Common myeloid progenitor, CD34-positive (primary cell): ENCODE results near the gene TLCD3A.

ENCODE experiments used
- CTCF ChIA-PET: fragments of 350-600 bp; sonication (Branson Sonifier 250); formaldehyde crosslinking; loops from one replicate; lab custom pipeline; 2021; ENCODE audit warnings: antibody characterized with exemption; lab: Charles Lee
- POLR2A ChIA-PET: fragments of 350-600 bp; sonication (Branson Sonifier 250); formaldehyde crosslinking; loops from one replicate; lab custom pipeline; 2021; ENCODE audit warnings: antibody characterized with exemption; lab: Charles Lee
- DNase-seq, 3 donors: peaks; one replicate each; pipeline versions ENCODE4 v3.0.0 to v3.0.0-alpha.2; 2013
- H3K27ac ChIP-seq, 2 experiments: 1 replicate in 1 of 2; 2 replicates in 1 of 2; pipeline ENCODE4 v1.7.0; 2013; ENCODE audit warnings: inconsistent platforms in 2 of 2, low read length in 2 of 2, mild to moderate bottlenecking in 2 of 2, low read depth in 1 of 2, moderate library complexity in 1 of 2; ENCODE audit not compliant: severe bottlenecking in 2 of 2, insufficient read depth in 1 of 2, poor library complexity in 1 of 2
- H3K27me3 ChIP-seq, 5 experiments: replicated peaks in 2 of 5; 1 replicate in 3 of 5; 2 replicates in 2 of 5; pipeline versions ENCODE4 v1.6.1 to v1.7.0; 2013; ENCODE audit warnings: low read length in 4 of 5, mild to moderate bottlenecking in 2 of 5, moderate library complexity in 2 of 5, inconsistent platforms in 1 of 5; ENCODE audit not compliant: insufficient read depth in 5 of 5, control insufficient read depth in 4 of 5
- H3K36me3 ChIP-seq, 4 experiments: 1 replicate in 2 of 4; 2 replicates in 2 of 4; pipeline versions ENCODE4 v1.6.1 to v1.7.0; 2013; ENCODE audit warnings: low read length in 3 of 4, control low read depth in 1 of 4, mild to moderate bottlenecking in 1 of 4; ENCODE audit not compliant: control insufficient read depth in 4 of 4, insufficient read depth in 4 of 4
- H3K4me1 ChIP-seq, 4 experiments: 1 replicate in 3 of 4; 2 replicates in 1 of 4; pipeline versions ENCODE4 v1.6.1 to v1.7.1; 2013; ENCODE audit warnings: low read length in 3 of 4, mild to moderate bottlenecking in 3 of 4, control low read depth in 1 of 4, inconsistent platforms in 1 of 4, moderate library complexity in 1 of 4; ENCODE audit not compliant: control insufficient read depth in 4 of 4, insufficient read depth in 4 of 4; ENCODE audit errors: control extremely low read depth in 1 of 4
- H3K4me3 ChIP-seq, 7 experiments: 1 replicate in 4 of 7; 2 replicates in 3 of 7; pipeline versions ENCODE4 v1.5.1 to v1.7.0; 2013; ENCODE audit warnings: mild to moderate bottlenecking in 7 of 7, low read length in 6 of 7, moderate library complexity in 6 of 7, inconsistent platforms in 2 of 7, low read depth in 2 of 7, control low read depth in 1 of 7; ENCODE audit not compliant: insufficient read depth in 4 of 7, control insufficient read depth in 1 of 7; ENCODE audit errors: extremely low read depth in 1 of 7
- H3K9me3 ChIP-seq, 5 experiments: 1 replicate in 4 of 5; 2 replicates in 1 of 5; pipeline versions ENCODE4 v1.6.1 to v1.7.1; 2013; ENCODE audit warnings: low read length in 4 of 5, mild to moderate bottlenecking in 2 of 5, inconsistent platforms in 1 of 5, low read depth in 1 of 5, moderate library complexity in 1 of 5; ENCODE audit not compliant: control insufficient read depth in 4 of 5, insufficient read depth in 2 of 5; ENCODE audit errors: control extremely low read depth in 1 of 5
- WGBS: methylation state at CpG from one replicate; pipeline ENCODE4 v1.1.5; 2013; ENCODE audit not compliant: insufficient coverage; 5-methylcytosine and 5-hydroxymethylcytosine counted together

The TLCD3A gene

GRCh38 chr17:708132-708531, 24.3 kb upstream of the TLCD3A start:
- H3K36me3 ChIP-seq: peaks cover 0 to 31% (median 14%) of the 10 kb centered on the region in 4 experiments
- H3K27ac ChIP-seq: no peak overlapping the region
- H3K27me3 ChIP-seq: no peaks in the 10 kb centered on the region
- H3K4me3 ChIP-seq: no peak overlapping the region
- no peaks in the 10 kb centered on the region for H3K9me3 ChIP-seq
- 94% methylated on average over 2 of the region's 5 CpGs for WGBS
- ChIA-PET CTCF (no interaction called here), POLR2A (no interaction called here)
- H3K4me1 ChIP-seq: peaks cover 0 to 1% (median 0%) of the 10 kb centered on the region in 4 experiments
- DNase-seq: no peak

DNA sequence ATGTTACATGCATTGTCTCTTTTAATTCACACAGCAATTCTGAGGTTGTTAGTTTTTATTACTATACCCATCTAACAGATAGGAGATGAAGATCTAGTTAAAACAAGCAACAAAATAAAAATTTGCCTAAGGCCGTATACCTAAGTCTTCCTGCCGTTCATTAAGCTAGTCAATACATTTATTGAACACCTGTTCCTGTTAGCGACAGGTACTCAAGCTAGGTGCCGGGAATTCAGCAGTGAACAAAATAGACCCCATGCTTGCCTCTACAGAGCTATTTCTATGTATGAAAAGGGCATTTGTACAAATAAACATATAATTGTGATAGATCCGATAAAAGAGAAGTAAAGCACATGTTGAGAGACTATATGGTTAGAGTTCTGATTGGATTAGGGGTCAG, 14.3 kb upstream of the TLCD3A start:
- DNase-seq: no peak
- POLR2A ChIA-PET: interaction anchor here (0.6 kb wide), 1 partner anchor 9 kb away, joined by 3 read pairs; no protein-coding TSS in a partner anchor
- Histone ChIP-seq H3K4me1 (peaks cover 0 to 14% (median 8%) of the 10 kb centered on the region in 4 experiments), H3K36me3 (no peaks in the 10 kb centered on the region), H3K4me3 (no peak overlapping the region), H3K9me3 (no peaks in the 10 kb centered on the region), H3K27me3 (no peaks in the 10 kb centered on the region), H3K27ac (no peak overlapping the region)
- CTCF ChIA-PET: interaction anchor here (0.5 to 0.7 kb wide), 2 partner anchors 165 to 281 kb away, joined by 3 to 4 read pairs; no protein-coding TSS in a partner anchor
- WGBS: 96% methylated on average over 4 of the region's 5 CpGs

DNA sequence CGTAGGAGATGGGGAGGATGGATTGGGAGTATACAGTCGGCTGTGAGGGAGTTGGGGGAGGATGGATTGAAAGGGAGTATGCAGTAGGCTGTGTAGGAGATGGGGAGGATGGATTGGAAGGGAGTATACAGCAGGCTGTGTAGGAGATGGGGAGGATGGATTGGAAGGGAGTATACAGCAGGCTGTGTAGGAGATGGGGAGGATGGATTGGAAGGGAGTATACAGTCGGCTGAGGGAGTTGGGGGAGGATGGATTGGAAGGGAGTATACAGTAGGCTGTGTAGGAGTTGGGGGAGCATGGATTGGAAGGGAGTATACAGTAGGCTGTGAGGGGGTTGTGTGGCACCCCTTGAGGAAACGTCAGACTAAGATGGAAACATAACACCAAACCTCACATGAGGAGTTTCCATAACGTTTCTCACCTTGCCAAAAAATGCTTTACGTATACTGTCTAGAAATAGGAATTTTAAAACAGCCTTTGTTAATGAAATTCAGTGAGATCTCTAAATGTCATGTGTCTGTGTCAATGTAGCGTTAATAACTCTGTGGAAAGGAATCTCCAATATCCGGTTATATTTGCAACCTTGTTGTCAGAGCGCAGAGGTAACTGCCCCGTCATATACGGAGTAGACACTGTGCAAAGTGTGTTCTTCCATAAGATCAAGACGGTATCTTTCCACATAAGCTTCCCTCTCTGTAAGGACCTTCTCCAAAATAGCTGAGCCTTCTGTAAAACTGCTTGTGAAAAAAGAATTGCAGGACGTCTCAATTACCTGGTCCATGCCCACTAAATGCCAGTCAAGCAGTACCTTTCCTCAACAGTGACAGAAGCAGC, 11.5 kb upstream of the TLCD3A start:
- ChIA-PET POLR2A (no interaction called here), CTCF (no interaction called here)
- no peak overlapping the region for H3K27ac ChIP-seq
- no peaks in the 10 kb centered on the region for H3K36me3 ChIP-seq
- H3K4me1 ChIP-seq: no peaks in the 10 kb centered on the region
- no peaks in the 10 kb centered on the region for H3K9me3 ChIP-seq
- WGBS: 97% methylated on average over 10 of the region's 13 CpGs
- no peak overlapping the region for H3K4me3 ChIP-seq
- DNase-seq: no peak
- H3K27me3 ChIP-seq: no peaks in the 10 kb centered on the region

DNA sequence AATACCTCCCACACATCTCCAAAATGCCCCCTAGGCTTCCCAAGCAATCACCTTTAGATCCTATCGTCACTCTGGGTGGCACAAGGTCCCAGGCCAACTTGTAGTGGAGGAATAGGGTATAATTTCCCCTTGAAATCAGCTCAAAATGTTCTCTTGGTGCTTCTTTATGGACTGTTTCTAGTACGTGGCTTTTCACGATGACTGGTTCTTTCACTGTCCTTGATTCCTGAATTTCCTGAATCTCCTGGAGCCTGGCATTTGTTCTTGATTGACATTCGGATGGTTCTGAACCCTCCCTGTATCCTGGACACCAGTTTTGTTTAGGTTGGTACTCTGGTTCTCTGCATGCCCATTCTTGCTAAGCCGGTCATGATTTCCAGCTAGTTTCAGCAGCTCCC, 10.9 kb upstream of the TLCD3A start:
- Histone ChIP-seq H3K4me3 (no peak overlapping the region), H3K27ac (no peak overlapping the region), H3K4me1 (no peaks in the 10 kb centered on the region), H3K9me3 (no peaks in the 10 kb centered on the region), H3K27me3 (no peaks in the 10 kb centered on the region), H3K36me3 (no peaks in the 10 kb centered on the region)
- no peak for DNase-seq
- 100% methylated on average over 4 of the region's 5 CpGs for WGBS
- ChIA-PET CTCF (no interaction called here), POLR2A (no interaction called here)

GRCh38 chr17:725084-725483, 7.3 kb upstream of the TLCD3A start:
- Histone ChIP-seq H3K4me1 (no peaks in the 10 kb centered on the region), H3K27ac (no peak overlapping the region), H3K4me3 (no peak overlapping the region), H3K9me3 (no peaks in the 10 kb centered on the region), H3K36me3 (peaks cover 0 to 3% (median 0%) of the 10 kb centered on the region in 4 experiments), H3K27me3 (no peaks in the 10 kb centered on the region)
- ChIA-PET CTCF (no interaction called here), POLR2A (interaction anchor here (1.2 kb wide), 1 partner anchor 10 kb away, joined by 7 read pairs; no protein-coding TSS in a partner anchor)
- no peak for DNase-seq
- WGBS: 100% methylated on average over 9 of the region's 14 CpGs

- Histone ChIP-seq H3K27ac (no peak overlapping the region), H3K9me3 (no peaks in the 10 kb centered on the region), H3K36me3 (peaks cover 0 to 3% (median 0%) of the 10 kb centered on the region in 4 experiments), H3K4me3 (no peak overlapping the region), H3K27me3 (no peaks in the 10 kb centered on the region), H3K4me1 (no peaks in the 10 kb centered on the region)
- DNase-seq: no peak
- POLR2A ChIA-PET: interaction anchor here (1.2 kb wide), 1 partner anchor 10 kb away, joined by 7 read pairs; no protein-coding TSS in a partner anchor
- CTCF ChIA-PET: no interaction called here
- WGBS: 95% methylated on average over 11 of the region's 12 CpGs
Measured at GRCh38 chr17:725746-726145, 6.7 kb upstream of the TLCD3A start.

GRCh38 chr17:726271-726919, 6.0 kb upstream of the TLCD3A start:
- peaks cover 0 to 3% (median 0%) of the 10 kb centered on the region in 4 experiments for H3K36me3 ChIP-seq
- peaks cover 0 to 3% (median 0%) of the 10 kb centered on the region in 4 experiments for H3K4me1 ChIP-seq
- DNase-seq: no peak
- H3K4me3 ChIP-seq: no peak overlapping the region
- H3K27ac ChIP-seq: no peak overlapping the region
- ChIA-PET CTCF (interaction anchor here (0.7 kb wide), 1 partner anchor 11 kb away, joined by 3 read pairs; no protein-coding TSS in a partner anchor), POLR2A (interaction anchor here (1.2 kb wide), 1 partner anchor 11 kb away, joined by 7 read pairs; no protein-coding TSS in a partner anchor)
- H3K27me3 ChIP-seq: no peaks in the 10 kb centered on the region
- no peaks in the 10 kb centered on the region for H3K9me3 ChIP-seq
- WGBS: 89% methylated on average over 14 of the region's 20 CpGs
